Mesothelial cell of epicardium (in vitro differentiated cells): ENCODE results near the gene DUSP1. TPM values are rescaled to one million over a fixed set of nuclear protein-coding genes. Genes with fewer than 3 reads are reported as not detected.
"Not testable (repeated sequence)": the region's sequence is repeated elsewhere in the genome, so short reads cannot be mapped to it uniquely, and the experiment has no call there.

Experiments used
- DNase-seq, 2 experiments: peaks; one replicate each; pipeline ENCODE4 v3.0.0; 2021; ENCODE audit warnings: low spot score in 2 of 2; ENCODE audit not compliant: unreplicated experiment in 2 of 2
- H3K27ac Mint-ChIP-seq: 2 replicates; pipeline ENCODE4 v1.8.0; 2021; ENCODE audit warnings: mixed read lengths
- H3K27me3 Mint-ChIP-seq: 2 replicates; pipeline ENCODE4 v1.8.0; 2021; ENCODE audit warnings: low read depth, mixed read lengths
- H3K36me3 Mint-ChIP-seq: 2 replicates; pipeline ENCODE4 v1.8.0; 2021; ENCODE audit warnings: mixed read lengths
- H3K4me1 Mint-ChIP-seq: 2 replicates; pipeline ENCODE4 v1.8.0; 2021; ENCODE audit warnings: mixed read lengths
- H3K4me3 Mint-ChIP-seq: 2 replicates; pipeline ENCODE4 v1.8.0; 2021; ENCODE audit warnings: mild to moderate bottlenecking, moderate library complexity, mixed read lengths
- H3K9me3 Mint-ChIP-seq: 2 replicates; pipeline ENCODE4 v1.8.0; 2021; ENCODE audit warnings: mixed read lengths
- CTCF ChIP-seq: fragments of 200-600 bp; sonication (generic); IDR thresholded peaks from one replicate; pipeline ENCODE4 v1.5.0; 2021; ENCODE audit warnings: antibody characterized with exemption; ENCODE audit not compliant: unreplicated experiment
- total RNA-seq: library from RNA; stranded (reverse); gene quantifications from 3 replicates; pipeline ENCODE4 v1.2.1, GENCODE V29; 2021

DUSP1 gene
- total RNA-seq, 1 donor from 2014 or later = 116 TPM

- no peaks in the 10 kb centered on the region for H3K9me3 Mint-ChIP-seq
- TF ChIP-seq CTCF = no peak
- H3K4me1 Mint-ChIP-seq = peaks cover 2% of the 10 kb centered on the region
- no peak for DNase-seq
- no peak overlapping the region for H3K27ac Mint-ChIP-seq
- H3K36me3 Mint-ChIP-seq = no peaks in the 10 kb centered on the region
- H3K4me3 Mint-ChIP-seq = no peak overlapping the region
- H3K27me3 Mint-ChIP-seq = no peaks in the 10 kb centered on the region
Observed at GRCh38 chr5:172791286-172791685, 20.3 kb upstream of the DUSP1 start.

GRCh38 chr5:172790496-172790889, 19.5 kb upstream of the DUSP1 start:
- DNase-seq = no peak
- no peaks in the 10 kb centered on the region for H3K36me3 Mint-ChIP-seq
- no peak for TF ChIP-seq CTCF
- no peaks in the 10 kb centered on the region for H3K9me3 Mint-ChIP-seq
- no peak overlapping the region for H3K4me3 Mint-ChIP-seq
- H3K27ac Mint-ChIP-seq = no peak overlapping the region
- peaks cover 2% of the 10 kb centered on the region for H3K4me1 Mint-ChIP-seq
- H3K27me3 Mint-ChIP-seq = no peaks in the 10 kb centered on the region

- no peak for DNase-seq
- Mint-ChIP-seq H3K9me3 (no peaks in the 10 kb centered on the region), H3K36me3 (no peaks in the 10 kb centered on the region), H3K27me3 (no peaks in the 10 kb centered on the region), H3K4me1 (peaks cover 2% of the 10 kb centered on the region), H3K27ac (no peak overlapping the region), H3K4me3 (no peak overlapping the region)
- TF ChIP-seq CTCF = no peak
Observed at GRCh38 chr5:172789687-172790495, 18.9 kb upstream of the DUSP1 start.

- Mint-ChIP-seq H3K27ac (no peak overlapping the region), H3K4me3 (no peak overlapping the region), H3K27me3 (no peaks in the 10 kb centered on the region), H3K9me3 (no peaks in the 10 kb centered on the region), H3K4me1 (peaks cover 2% of the 10 kb centered on the region), H3K36me3 (no peaks in the 10 kb centered on the region)
- no peak for DNase-seq
- TF ChIP-seq CTCF = no peak
Observed at GRCh38 chr5:172788771-172789686, 18.0 kb upstream of the DUSP1 start.

- not testable (repeated sequence) for H3K36me3 Mint-ChIP-seq, H3K27me3 Mint-ChIP-seq, H3K4me3 Mint-ChIP-seq, H3K27ac Mint-ChIP-seq, H3K4me1 Mint-ChIP-seq, DNase-seq, H3K9me3 Mint-ChIP-seq
Observed at GRCh38 chr5:172787538-172787937, 16.5 kb upstream of the DUSP1 start.
